Occipital lobe (tissue), 2 donors: ENCODE data around the gene FIGLA. TPM values are rescaled to one million over a fixed set of nuclear protein-coding genes. Genes with fewer than 3 reads are reported as not detected.

Experiments used
- DNase-seq: peaks from one replicate; lab custom pipeline; 2025; lab: John Stamatoyannopoulos, UW
- total RNA-seq: library from RNA; depleted of rRNA; stranded (reverse); fragments of >200 nt; gene quantifications from one replicate; pipeline ENCODE4 v1.2.3, GENCODE V29; 2014

FIGLA gene, protein sequence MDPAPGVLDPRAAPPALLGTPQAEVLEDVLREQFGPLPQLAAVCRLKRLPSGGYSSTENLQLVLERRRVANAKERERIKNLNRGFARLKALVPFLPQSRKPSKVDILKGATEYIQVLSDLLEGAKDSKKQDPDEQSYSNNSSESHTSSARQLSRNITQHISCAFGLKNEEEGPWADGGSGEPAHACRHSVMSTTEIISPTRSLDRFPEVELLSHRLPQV
- not detected for total RNA-seq

DNA sequence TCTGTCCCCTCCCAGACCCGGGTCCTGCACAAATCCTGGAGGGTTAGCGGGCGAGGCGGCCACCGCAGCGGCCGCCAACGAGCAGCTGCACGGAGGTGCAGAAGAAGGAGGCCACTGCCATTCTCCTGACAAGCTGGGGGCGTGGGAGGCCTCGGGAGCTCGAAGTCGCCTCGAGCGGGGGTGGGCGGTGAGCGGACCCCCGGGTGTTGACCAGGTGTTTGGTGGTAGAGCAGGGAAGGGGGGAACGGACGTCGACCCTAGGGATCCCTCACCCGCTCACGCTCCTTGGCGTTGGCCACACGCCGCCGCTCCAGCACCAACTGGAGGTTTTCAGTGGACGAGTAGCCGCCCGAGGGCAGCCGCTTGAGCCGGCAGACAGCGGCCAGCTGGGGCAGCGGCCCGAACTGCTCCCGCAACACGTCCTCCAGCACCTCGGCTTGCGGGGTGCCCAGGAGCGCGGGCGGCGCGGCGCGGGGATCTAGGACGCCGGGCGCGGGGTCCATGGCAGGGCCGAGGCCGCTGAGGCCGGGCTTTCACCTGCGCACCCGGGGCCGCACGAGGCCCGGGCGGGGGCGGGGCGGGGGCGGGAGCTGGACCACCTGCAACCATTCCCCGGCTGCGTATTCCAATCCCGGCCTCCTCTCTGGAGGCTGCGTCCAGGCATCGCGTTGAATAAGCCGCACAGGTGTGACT lies at the start of gene FIGLA:
Gene FIGLA, minus strand, starts transcription at position 508 of the 693 bp plus-strand sequence. Its CDS starts 5 bp downstream, at position 503.
- no peak for DNase-seq

DNA sequence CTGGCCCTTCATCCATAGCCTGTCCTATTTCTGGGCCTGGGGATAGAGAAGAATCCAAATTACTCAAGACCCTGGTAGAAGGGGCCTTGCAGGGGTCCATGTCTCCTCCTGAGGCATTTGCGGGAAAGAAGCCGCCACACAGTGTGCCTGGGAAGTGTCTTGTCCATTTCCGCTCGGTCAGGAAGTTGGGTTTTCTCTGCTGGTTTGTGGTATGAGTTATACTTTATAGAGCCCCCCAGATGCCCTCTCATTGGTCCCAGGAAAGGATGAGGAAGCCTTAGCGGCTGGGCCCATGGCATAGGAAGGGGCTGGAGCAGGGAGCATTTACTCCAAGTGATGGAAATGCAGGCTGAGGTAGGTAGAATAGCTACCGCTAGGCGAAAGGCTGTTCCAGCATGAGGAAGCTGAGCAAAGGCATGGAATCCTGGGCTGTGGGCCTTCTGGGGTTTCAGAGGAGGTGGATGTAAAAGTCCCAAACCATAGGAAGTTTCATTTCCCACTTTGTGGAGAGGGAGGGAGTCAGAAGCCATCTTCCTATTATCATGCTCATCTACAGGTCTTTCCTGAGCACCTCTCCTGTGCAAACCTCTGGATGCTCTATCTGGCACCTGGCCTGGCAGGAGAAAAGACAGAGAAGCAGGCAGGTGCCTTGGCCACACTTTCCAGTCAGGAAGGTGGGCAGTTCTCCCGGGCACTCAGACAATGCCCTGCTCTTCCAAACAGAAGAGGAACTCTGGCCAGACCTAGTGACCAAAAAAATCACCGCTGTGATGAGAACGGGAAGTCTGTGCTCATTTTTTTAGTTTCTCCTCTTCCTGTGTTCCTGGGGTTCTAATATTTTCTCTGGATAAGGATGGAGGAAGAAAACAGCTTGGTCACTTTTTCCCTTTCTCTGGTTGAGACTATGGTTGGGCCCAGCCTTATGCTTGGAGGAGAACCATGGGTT lies 47.8 kb upstream of the FIGLA start:
- DNase-seq = no peak

DNA sequence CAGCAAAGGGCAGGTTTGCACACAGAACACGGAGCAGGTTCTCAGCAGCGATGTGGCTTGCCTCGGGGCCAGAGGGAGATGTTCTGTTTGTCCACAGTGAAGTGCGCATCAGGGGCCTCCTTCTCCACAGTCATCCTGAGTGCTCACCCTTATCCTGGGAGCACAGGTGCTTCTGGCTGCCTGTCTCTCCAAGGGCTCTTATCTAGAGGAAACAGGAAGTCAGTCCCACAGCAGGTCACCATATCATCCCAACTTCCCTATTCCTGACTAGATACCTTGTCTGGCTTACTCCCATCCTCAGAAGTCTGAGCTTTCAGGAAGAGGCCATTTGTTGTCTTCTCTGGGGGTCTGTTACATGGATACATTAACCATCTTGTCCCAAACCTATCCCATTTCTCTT lies 45.2 kb upstream of the FIGLA start, which contains the start of gene CD207:
Gene CD207, minus strand, starts transcription at position 174 of the 400 bp plus-strand sequence. Its CDS starts 40 bp downstream, at position 134.
- no peak for DNase-seq

DNA sequence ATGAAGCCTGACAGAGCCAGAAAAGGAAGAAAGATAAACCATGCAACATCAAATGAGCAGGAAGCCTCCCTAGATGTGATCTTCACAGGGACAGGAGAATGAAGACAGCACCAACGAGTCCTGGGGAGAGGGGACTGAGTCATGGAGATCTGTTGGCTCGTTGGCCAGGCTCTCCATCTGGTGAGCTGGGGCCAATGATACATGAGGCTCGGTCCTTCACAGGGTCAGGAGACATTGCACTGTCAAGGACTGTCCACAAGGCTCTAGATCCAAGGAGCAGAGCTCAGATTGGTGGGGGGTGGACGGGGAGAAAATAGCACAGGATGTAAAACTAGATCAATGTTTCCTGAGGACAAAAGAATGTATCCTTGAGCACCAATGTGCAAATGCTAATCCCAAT lies 44.4 kb upstream of the FIGLA start:
- DNase-seq = no peak

DNA sequence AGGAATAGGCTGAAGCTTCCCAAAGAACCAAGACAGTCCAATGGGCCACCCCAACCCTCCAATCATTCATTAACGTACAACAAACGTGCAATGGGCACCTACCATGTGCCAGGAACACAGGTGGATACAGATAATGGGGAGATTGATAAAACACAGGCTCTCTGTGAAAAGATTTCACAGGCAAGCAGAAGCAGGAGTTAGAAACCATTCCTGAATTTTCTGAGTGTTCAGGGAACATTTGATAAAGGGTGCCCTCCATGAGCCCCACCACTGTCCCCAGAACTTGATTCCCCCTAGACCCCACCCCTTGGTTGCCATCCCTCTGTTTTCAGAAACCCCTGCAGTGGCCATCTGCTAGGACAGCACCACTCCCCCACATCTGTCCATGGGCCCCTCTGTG lies 43.7 kb upstream of the FIGLA start:
- DNase-seq = no peak

DNA sequence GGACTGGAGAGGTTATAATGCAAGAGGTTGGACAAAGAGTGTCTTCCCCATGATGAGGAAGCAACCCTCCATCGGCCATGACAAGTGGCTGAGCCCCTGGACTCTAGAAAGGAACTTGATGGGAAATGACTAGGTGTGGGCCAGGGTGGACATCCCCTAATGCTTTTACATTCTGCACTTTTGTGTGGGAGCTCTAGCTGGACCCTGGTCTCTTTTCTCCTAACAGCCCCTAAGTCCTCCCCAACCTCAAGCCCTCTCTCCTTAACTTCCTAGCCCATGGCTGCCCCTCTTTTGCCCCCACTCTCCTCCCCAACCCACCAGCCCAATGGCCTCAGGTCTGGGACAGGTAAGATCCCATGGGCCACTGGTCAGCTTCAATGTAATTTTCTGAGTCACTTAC lies 42.8 kb upstream of the FIGLA start:
- DNase-seq = no peak

DNA sequence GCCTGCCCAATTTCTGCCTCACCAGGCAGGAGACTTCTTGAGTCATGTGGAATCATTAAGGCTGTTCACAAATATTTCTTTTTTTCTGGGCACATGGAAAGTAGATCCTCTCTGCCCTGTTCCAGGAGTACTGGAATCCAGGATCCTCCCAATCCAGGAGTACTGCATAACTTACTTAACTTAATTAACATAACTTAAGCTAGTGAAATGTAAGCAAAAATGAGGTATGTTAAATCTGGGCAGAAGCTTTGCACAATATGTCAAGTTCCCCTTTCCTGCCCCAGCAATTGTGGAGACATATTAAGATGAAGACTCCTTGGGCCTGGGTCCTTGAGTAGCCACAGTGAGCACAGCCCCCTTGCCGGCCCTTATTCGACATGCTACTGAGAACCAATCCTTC lies 41.9 kb upstream of the FIGLA start:
- DNase-seq = no peak

DNA sequence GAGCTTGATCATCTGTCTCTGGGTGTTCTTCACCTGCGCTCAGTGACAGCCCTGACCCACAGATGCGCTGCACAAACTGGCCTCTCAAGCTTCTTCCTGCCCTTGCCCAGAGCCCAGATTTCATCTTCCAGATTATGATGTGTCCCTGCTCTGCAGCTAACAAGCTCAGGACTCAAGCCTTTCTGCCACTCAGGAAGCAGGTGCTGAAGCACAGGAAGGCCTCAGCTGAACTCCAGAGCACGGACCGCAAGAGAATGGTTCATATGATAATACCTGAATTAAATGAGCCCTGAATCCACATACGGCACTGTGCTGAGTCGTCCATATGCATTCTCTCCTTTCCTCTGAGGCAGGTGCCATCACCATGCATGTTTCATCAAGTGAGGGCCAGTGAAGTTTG lies 41.4 kb upstream of the FIGLA start:
- DNase-seq = no peak

DNA sequence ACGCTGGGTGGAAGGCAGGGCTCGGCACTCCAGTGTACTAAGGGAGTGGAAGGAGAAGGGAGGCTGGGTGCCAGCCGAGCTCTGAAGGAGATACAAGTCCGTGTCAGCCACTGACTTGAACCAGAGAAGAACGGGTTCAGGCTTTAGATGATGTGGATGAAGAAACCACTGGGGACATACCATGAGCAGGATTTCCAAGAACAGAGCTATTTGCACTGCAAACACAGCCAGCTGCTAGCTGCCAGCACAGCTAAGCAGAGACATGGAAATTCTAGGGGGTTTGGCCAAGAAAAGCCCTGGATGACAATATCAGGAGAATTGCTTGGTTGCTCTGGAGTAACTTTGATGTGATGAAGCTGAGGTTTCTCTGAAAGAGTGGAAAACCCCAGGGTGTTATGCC lies 39.9 kb upstream of the FIGLA start:
- no peak for DNase-seq

DNA sequence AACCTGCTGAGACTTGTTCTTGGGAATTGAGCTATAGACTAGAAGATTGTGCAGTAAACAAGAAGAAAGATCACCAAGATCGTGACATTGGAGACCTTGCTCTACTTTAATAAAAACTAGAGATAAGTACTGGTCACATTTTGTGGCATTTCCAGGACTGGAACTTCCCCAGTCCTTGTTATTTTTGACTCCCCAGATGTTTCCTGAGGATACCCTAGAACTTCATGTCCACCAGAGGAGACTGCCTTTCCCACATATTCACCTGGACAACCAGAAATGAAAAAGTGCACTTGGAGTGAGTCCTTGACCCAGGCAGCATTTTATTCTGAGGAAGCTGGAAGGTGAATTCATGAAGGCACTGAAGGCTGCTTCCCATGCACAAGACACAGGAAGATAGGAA lies 39.5 kb upstream of the FIGLA start:
- no peak for DNase-seq

DNA sequence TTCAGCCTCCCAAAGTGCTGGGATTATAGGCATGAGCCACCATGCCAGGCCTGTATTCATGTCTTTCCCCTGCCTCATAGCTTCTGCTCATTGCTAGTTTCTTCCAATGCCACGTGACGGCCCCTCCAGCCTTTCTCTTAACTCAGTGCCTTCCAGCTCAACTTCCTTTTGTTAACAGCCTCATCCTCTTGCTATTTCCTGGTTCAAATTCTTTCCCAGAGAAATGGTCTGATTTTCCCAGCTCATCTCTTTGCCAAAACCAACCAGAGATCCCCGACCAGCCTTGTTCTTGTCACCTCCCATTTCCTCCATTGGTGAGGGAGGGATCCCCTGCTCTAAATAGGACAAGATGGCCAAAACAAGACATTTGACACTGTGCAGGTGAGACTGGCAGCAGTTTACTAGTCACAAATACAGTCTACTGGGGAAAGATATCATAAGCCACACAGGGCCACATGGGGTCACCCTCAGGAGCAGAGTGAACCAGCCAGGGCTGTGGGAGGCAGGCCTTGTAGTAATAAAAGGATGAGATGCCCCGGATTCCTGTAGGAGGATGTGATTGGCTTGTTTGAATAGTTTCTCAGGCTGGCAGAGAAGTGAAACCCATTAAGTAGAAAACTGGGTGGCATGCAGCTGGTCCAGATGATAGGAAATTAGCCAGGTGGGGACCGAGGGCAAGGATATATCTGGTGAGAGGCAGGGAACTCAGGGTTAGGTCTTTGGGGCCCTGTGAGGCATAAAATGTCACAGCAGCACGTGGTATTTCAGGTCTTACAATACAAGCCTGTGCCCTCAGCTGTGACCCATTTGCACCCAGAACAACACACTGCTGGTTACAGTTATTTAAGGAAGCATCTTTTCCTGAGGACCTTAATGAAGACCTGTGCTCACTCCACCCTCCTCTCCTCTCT lies 38.7 kb upstream of the FIGLA start:
- no peak for DNase-seq

DNA sequence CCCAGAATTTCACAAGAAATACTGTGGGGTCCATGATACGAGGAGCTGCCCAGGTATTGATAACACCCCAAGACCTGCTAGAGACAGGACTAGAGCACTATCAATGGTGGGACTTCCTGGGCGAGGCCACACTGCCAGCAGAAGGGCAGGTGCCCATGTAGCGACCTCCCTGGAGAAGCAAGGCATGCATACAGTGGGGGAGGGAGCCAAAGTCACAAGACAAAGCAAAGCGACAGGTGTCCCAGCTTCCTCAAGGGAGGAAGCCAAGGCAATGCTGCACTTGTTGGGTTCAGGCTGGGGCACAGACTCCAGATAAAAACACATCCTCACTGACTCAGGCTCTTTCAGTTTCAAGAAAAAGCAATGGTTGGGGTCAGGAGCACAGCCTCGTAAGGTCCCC lies 37.7 kb upstream of the FIGLA start:
- no peak for DNase-seq

DNA sequence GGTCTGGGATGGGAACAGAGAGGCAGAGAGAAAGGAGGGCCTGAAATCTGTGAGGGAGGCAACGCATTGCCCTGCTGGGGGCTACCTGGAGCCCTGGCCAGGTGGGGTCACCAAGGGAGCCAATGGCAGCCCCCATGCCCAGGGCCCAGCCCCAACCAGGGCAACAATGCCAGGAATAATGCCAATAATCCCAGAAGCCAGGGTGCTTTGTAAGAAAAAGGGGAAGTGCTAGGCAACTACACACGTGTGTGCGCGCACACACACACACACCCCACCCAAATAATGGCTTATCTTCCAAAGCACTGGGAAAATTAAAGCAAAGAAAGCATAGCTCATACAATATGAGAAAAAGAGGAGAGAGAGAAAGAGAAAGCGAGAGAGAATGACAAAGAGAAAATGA lies 36.9 kb upstream of the FIGLA start:
- no peak for DNase-seq

DNA sequence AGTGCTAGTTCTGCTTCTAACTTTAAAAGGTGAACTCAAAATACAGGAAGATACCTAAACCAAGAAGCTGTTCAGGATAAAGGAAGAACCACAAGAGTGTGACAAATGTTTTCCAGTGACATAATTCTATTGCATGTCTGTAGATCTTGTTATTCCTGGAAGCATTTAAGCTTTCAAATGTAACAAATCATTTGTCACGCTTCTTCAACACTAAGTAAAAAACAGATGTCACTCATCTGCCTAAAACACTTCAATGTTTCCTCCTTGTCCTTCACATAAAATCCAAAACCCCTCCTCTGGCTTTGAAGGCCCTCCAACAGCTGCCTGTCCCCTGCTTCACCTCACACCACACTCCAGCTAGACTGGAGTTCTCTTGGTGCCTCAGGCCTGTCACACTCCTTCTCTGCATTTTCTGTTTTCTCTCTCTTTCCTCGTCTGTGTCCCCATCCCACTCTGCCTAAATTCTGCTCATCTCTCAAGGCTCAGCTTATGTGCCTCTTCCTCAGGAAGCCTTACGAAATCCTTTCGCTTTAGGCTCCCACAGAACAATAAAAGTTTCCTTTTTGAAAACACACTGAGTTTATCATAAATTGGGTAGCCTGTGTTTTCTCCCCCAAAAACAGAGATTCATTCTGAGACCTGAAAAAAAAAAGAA lies 36.4 kb upstream of the FIGLA start:
- no peak for DNase-seq

DNA sequence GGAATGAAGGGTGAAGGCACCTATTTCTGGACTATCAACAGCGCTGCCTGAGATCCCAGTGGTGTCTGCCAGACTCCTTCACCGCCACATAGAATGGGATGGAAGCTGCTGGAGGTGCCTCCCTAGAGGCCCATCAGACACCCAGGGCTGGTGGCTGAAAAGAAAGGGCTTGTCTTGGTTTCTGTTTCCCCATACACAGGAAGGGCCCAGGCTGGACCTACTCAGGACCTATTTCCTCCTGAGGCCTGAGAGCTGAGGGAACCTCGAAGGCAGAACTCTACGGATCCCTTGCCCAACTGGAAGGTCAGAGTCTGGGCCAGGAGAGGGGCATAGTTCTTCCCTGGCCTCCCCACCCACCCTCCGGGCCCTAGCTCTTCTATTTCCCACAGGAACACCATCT lies 32.8 kb upstream of the FIGLA start:
- no peak for DNase-seq

DNA sequence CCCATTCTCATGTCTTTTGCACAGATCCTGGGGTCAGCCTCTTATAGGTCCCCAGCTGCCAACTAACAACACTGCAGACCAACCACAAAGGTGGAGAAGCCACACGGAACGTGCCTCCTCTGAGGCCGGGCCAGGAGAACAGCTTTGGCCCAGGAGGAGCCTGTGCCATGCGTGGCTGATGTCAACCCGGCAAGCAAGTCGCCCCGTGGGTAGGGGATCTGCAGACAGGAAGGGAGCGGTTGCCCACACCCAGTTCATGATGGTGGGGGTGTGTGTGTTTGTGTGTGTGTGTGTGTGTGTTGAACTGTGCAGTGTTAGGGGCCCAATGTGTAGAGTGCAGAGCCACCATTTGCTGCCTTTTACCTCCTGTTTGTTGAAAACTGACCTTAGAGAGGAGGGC lies 32.4 kb upstream of the FIGLA start:
- no peak for DNase-seq

DNA sequence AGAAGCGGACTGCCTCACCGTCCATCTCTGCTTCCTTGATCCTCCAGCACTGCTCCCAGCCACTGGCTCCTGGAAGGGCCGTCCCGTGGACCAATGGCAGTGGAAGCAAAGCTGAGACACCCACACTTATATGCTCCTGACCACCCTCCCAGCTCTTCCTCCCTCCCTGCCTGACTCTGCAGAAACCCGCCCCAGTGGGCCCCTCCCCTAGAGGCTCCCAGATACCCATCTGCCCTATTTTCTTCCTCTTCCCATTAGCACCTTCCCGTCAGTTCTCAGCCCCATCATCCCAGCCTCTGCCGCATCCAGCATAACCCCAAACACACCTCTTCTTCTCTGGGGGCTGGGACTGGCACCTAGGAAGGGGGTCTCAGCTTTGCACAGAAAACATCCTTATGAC lies 30.1 kb upstream of the FIGLA start, which contains the start of gene CLEC4F:
Gene CLEC4F, minus strand, starts transcription at position 101 of the 400 bp plus-strand sequence. Its CDS starts 76 bp downstream, at position 25.
- no peak for DNase-seq

DNA sequence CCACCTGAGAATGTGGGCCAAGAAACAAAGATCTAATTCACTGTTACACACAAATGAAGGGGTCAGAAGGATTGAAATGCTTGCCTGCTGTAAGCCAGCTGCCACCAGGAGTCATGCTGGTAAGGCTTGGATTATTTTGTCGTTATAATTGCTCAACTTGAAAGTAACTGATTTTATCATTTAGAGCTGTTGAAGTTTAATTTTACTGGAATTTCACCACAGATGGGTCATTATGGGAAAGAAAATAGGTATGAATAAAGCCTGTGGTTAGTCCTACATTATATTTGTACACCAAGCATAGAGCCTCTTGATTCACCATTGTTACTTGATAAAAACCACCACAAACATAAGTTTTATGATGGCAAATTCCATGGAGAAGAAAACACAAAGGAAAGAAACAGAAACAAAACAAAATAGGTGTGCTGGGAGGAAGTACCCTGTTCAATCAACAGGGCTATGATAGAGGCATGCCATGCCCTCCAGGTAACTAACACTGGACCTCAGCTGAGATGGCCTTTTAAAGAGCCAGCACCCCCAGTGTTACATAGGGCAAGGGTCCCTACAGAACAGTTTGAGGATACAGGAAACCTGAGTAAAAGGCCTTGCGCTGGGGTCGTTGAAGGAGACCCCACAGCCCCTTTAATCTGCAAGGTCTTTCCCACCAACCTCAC lies 27.0 kb upstream of the FIGLA start:
- no peak for DNase-seq

DNA sequence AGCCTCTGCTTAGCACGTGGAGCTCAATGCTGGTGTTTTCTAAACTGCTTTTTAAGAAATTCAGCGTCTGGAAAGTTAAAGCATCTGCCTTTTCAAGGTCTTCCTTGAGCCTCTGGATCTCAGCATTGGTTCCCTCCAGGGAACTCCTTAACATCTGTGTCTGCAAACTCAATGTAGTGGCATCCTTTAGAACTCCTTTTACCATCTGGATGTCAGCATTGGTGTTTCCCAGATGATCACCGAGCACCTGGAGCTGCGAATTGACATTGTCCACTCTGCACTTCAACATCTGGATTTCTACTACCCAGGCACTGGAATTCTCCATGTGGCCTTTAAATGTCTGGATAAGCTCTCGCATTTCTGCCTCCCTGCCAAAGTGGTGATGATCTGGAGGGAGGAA lies 26.3 kb upstream of the FIGLA start:
- no peak for DNase-seq
